IMR-90 (cell line): Measurements from ENCODE around the gene TRIM43B.

Experiments used
- BHLHE40 ChIP-seq: fragments of 150-350 bp; IDR thresholded peaks from 2 replicates; pipeline ENCODE4 v1.6.1; 2016; ENCODE audit warnings: mild to moderate bottlenecking, low read depth, low read length
- CEBPB ChIP-seq: IDR thresholded peaks from 2 replicates; pipeline ENCODE4 v1.6.1; 2012; ENCODE audit warnings: low read depth, low read length, improper control_type of control experiment
- CHD1 ChIP-seq: IDR thresholded peaks from 2 replicates; pipeline ENCODE4 v1.6.1; 2012; ENCODE audit warnings: low read depth, low read length, improper control_type of control experiment
- FOS ChIP-seq: fragments of 150-350 bp; IDR thresholded peaks from 2 replicates; pipeline ENCODE4 v1.6.1; 2016; ENCODE audit warnings: low read depth, low read length
- MAZ ChIP-seq: IDR thresholded peaks from 2 replicates; pipeline ENCODE4 v1.6.1; 2012; ENCODE audit warnings: low read depth, mild to moderate bottlenecking, low read length, improper control_type of control experiment, moderate library complexity, borderline replicate concordance
- NFE2L2 ChIP-seq: fragments of 150-350 bp; IDR thresholded peaks from 2 replicates; pipeline ENCODE4 v1.6.1; 2016; ENCODE audit warnings: low read depth, mild to moderate bottlenecking, low read length
- POLR2A ChIP-seq: IDR thresholded peaks from 2 replicates; pipeline ENCODE4 v1.6.1; 2012; ENCODE audit warnings: mild to moderate bottlenecking, low read depth, low read length
- RAD21 ChIP-seq: IDR thresholded peaks from 2 replicates; pipeline ENCODE4 v1.6.1; 2012; ENCODE audit warnings: low read length, improper control_type of control experiment
- RCOR1 ChIP-seq: IDR thresholded peaks from 2 replicates; pipeline ENCODE4 v1.6.1; 2012; ENCODE audit warnings: mild to moderate bottlenecking, low read length, improper control_type of control experiment; ENCODE audit not compliant: insufficient replicate concordance
- RFX5 ChIP-seq: IDR thresholded peaks from 2 replicates; pipeline ENCODE4 v1.8.0; 2012; ENCODE audit warnings: low read depth, mild to moderate bottlenecking, low read length, moderate library complexity
- SMC3 ChIP-seq: fragments of 150-350 bp; IDR thresholded peaks from 2 replicates; pipeline ENCODE4 v1.6.1; 2016; ENCODE audit warnings: low read depth, mild to moderate bottlenecking, antibody characterized with exemption, low read length, moderate library complexity
- TF ChIP-seq, protein P1 (sequence below): conservative IDR thresholded peaks from 2 replicates; pipeline ENCODE4 v1.5.1; 2012; ENCODE audit warnings: mild to moderate bottlenecking, low read depth, low read length, improper control_type of control experiment
- TF ChIP-seq, protein P2 (sequence below): fragments of 150-350 bp; IDR thresholded peaks from 2 replicates; pipeline ENCODE4 v1.6.1; 2017; ENCODE audit warnings: mild to moderate bottlenecking, antibody characterized with exemption, low read length, low read depth
- TF ChIP-seq, protein P3 (sequence below): fragments of 150-350 bp; IDR thresholded peaks from 2 replicates; pipeline ENCODE4 v1.6.1; 2016; ENCODE audit warnings: low read depth, mild to moderate bottlenecking, low read length, moderate library complexity, borderline replicate concordance

DNA sequence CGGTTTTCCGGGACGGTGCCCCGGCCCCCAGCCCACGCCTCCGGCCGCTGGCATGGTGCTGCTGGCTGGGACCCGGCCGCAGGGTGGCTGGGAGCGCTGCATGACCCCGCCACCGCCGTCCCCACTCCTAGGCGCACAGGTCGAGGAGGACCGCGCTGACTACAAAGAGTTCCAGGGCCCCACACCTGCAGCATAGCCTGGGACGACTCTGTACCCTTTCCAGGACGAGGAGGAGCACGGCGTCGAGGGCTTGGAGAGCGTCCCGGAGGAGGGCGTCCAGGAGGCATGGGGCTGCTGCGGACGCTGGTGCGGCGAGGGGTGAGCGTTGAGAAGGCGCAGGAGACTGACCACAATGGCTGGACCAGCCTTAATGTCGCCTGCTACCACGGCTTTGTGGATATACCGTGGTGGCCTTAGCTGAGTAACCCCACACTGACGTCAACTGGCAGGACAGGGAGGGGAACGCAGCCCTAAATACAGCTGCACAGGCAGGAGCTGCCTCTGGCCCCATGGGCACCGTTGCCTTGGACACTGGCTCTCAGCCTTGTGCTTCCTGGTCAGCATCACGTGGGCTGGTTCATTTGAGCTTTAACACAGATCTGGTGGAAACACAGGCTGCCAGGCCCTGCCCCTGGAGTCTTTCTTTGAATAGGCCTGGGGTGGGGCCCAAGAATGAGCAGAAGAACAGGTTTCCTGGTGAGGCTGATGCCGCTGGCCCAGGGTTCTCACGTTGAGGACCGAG lies 40.9 kb upstream of the TRIM43B start:
- TF ChIP-seq POLR2A = no peak
- TF ChIP-seq, protein P1, sequence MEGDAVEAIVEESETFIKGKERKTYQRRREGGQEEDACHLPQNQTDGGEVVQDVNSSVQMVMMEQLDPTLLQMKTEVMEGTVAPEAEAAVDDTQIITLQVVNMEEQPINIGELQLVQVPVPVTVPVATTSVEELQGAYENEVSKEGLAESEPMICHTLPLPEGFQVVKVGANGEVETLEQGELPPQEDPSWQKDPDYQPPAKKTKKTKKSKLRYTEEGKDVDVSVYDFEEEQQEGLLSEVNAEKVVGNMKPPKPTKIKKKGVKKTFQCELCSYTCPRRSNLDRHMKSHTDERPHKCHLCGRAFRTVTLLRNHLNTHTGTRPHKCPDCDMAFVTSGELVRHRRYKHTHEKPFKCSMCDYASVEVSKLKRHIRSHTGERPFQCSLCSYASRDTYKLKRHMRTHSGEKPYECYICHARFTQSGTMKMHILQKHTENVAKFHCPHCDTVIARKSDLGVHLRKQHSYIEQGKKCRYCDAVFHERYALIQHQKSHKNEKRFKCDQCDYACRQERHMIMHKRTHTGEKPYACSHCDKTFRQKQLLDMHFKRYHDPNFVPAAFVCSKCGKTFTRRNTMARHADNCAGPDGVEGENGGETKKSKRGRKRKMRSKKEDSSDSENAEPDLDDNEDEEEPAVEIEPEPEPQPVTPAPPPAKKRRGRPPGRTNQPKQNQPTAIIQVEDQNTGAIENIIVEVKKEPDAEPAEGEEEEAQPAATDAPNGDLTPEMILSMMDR = no peak
- TF ChIP-seq BHLHE40 = no peak
- no peak for TF ChIP-seq SMC3
- no peak for TF ChIP-seq FOS
- no peak for TF ChIP-seq RCOR1
- no peak for TF ChIP-seq CEBPB
- TF ChIP-seq CHD1 = no peak
- no peak for TF ChIP-seq RFX5
- TF ChIP-seq RAD21 = no peak
- no peak for TF ChIP-seq MAZ
- TF ChIP-seq, protein P2, sequence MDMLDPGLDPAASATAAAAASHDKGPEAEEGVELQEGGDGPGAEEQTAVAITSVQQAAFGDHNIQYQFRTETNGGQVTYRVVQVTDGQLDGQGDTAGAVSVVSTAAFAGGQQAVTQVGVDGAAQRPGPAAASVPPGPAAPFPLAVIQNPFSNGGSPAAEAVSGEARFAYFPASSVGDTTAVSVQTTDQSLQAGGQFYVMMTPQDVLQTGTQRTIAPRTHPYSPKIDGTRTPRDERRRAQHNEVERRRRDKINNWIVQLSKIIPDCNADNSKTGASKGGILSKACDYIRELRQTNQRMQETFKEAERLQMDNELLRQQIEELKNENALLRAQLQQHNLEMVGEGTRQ = no peak
- TF ChIP-seq NFE2L2 = no peak
- TF ChIP-seq, protein P3, sequence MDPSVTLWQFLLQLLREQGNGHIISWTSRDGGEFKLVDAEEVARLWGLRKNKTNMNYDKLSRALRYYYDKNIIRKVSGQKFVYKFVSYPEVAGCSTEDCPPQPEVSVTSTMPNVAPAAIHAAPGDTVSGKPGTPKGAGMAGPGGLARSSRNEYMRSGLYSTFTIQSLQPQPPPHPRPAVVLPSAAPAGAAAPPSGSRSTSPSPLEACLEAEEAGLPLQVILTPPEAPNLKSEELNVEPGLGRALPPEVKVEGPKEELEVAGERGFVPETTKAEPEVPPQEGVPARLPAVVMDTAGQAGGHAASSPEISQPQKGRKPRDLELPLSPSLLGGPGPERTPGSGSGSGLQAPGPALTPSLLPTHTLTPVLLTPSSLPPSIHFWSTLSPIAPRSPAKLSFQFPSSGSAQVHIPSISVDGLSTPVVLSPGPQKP = no peak
